Dermis microvascular lymphatic vessel endothelial cell (primary cell): ENCODE data around the gene SLC39A11. TPM values are rescaled to one million over a fixed set of nuclear protein-coding genes. Genes with fewer than 3 reads are reported as not detected.
"Not testable (repeated sequence)": the region's sequence is repeated elsewhere in the genome, so short reads cannot be mapped to it uniquely, and the experiment has no call there.

ENCODE experiments used
- DNase-seq, 2 donors: peaks; one replicate each; pipeline versions ENCODE4 v3.0.0 to v3.0.0-alpha.2; 2010; ENCODE audit warnings: low read depth in 2 of 2
- total RNA-seq: library from RNA; depleted of rRNA; stranded (reverse); fragments of >200 nt; gene quantifications from 2 replicates; pipeline ENCODE4 v1.2.1, GENCODE V29; 2014

SLC39A11 gene
- total RNA-seq, 1 donor from 2014 or later: 7.2 TPM

- no peak for DNase-seq
These were observed 296.5 kb downstream of the SLC39A11 start for GRCh38 chr17:72795941-72796340.

- DNase-seq: no peak
These were observed 298.3 kb downstream of the SLC39A11 start for GRCh38 chr17:72794152-72794551.

GRCh38 chr17:72792771-72793170, 299.7 kb downstream of the SLC39A11 start:
- DNase-seq: no peak

- no peak for DNase-seq
These were observed 302.3 kb downstream of the SLC39A11 start for GRCh38 chr17:72790190-72790589.

- no peak for DNase-seq
These were observed 302.8 kb downstream of the SLC39A11 start for GRCh38 chr17:72789711-72790110.

- no peak for DNase-seq
These were observed 303.4 kb downstream of the SLC39A11 start for GRCh38 chr17:72788950-72789585.

- DNase-seq: no peak
These were observed 306.3 kb downstream of the SLC39A11 start for GRCh38 chr17:72786209-72786608.

- no peak for DNase-seq
These were observed 309.3 kb downstream of the SLC39A11 start for GRCh38 chr17:72782985-72783701.

- not testable (repeated sequence) for DNase-seq
These were observed 310.1 kb downstream of the SLC39A11 start for GRCh38 chr17:72782437-72782836.

- no peak for DNase-seq
These were observed 314.0 kb downstream of the SLC39A11 start for GRCh38 chr17:72778169-72779151.

GRCh38 chr17:72775919-72776318, 316.6 kb downstream of the SLC39A11 start:
- no peak for DNase-seq

- DNase-seq: no peak
These were observed 317.3 kb downstream of the SLC39A11 start for GRCh38 chr17:72775237-72775636.

GRCh38 chr17:72774236-72774635, 318.3 kb downstream of the SLC39A11 start:
- DNase-seq: no peak

- DNase-seq: not testable (repeated sequence)
These were observed 319.3 kb downstream of the SLC39A11 start for GRCh38 chr17:72773225-72773624.

GRCh38 chr17:72772331-72772821, 320.1 kb downstream of the SLC39A11 start:
- no peak for DNase-seq

- no peak for DNase-seq
These were observed 320.8 kb downstream of the SLC39A11 start for GRCh38 chr17:72771734-72772133.

- DNase-seq: no peak
These were observed 325.6 kb downstream of the SLC39A11 start for GRCh38 chr17:72766761-72767356.

- DNase-seq: no peak
These were observed 326.9 kb downstream of the SLC39A11 start for GRCh38 chr17:72765368-72766153.

- DNase-seq: no peak
These were observed 327.9 kb downstream of the SLC39A11 start for GRCh38 chr17:72764632-72765041.

GRCh38 chr17:72763981-72764380, 328.5 kb downstream of the SLC39A11 start:
- no peak for DNase-seq
